WERI-Rb-1 (cell line): ENCODE results near the gene PHACTR1.

Experiments
- DNase-seq: peaks from one replicate; pipeline ENCODE4 v3.0.0-alpha.2; 2020
- H3K27ac ChIP-seq: fragments of 250-450 bp; sonication (Bioruptor Pico); 2 replicates; pipeline ENCODE4 v1.5.1; 2020; ENCODE audit warnings: mild to moderate bottlenecking, moderate library complexity
- H3K27me3 ChIP-seq: fragments of 250-450 bp; sonication (Bioruptor Pico); 2 replicates; pipeline ENCODE4 v1.5.1; 2021; ENCODE audit warnings: mild to moderate bottlenecking, low read depth, moderate library complexity; ENCODE audit not compliant: insufficient read depth, severe bottlenecking
- H3K36me3 ChIP-seq: fragments of 250-450 bp; sonication (Bioruptor Pico); 2 replicates; pipeline ENCODE4 v1.5.1; 2020; ENCODE audit warnings: mild to moderate bottlenecking, moderate library complexity
- H3K4me3 ChIP-seq: 2 replicates; pipeline ENCODE4 v1.5.1; 2011; ENCODE audit warnings: low read depth, mild to moderate bottlenecking, control low read depth, low read length
- H3K9me3 ChIP-seq: fragments of 250-450 bp; sonication (Bioruptor Pico); 2 replicates; pipeline ENCODE4 v1.5.1; 2021; ENCODE audit warnings: mild to moderate bottlenecking, moderate library complexity; ENCODE audit not compliant: severe bottlenecking
- TF ChIP-seq, protein P1 (sequence below): IDR thresholded peaks from 2 replicates; pipeline ENCODE4 v1.5.1; 2011; ENCODE audit warnings: low read depth, mild to moderate bottlenecking, control low read depth, inconsistent platforms, low read length

PHACTR1 gene

DNA sequence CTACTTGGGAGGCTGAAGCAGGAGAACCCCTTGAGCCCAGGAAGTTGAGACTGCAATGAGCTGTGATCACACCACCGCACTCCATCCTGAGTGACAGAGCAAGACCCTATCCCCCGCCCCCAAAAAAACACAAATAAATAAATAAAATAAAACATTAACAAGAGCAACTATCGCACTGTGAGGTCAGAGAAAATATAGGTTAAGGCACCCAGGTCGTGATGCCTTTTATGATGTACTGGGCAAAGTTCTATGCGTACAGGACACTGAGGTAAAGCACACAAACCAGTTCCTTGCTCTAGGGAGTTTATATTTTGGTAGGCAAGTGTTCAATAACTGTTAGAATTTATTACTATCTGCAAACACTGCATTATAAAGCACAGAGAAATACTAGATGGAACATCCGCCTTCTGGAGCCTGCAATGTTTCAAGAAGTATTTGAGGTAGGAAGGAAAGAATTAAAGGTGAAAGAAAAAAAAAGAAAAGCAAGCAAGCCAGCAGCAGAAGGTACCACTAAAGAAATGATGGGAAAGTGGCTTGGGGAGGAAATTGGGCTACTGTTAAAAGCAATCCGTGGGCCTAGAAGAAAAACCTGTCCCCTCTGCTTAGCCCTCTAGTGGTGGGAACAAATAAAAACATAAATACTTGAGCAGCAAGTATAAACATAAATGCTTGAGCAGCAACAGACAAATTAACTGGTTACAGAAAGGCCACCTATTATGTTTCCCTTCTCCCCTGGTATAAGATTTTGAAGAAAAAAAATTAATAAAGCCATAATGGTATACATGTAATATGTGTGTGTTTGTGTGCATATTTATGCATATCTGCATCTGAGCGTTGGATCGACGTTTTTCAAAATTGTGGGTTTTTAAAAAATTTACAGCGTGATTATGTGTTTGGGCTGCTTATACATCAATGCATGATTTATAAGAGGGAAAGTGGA, 128.0 kb downstream of the PHACTR1 start:
- TF ChIP-seq, protein P1, sequence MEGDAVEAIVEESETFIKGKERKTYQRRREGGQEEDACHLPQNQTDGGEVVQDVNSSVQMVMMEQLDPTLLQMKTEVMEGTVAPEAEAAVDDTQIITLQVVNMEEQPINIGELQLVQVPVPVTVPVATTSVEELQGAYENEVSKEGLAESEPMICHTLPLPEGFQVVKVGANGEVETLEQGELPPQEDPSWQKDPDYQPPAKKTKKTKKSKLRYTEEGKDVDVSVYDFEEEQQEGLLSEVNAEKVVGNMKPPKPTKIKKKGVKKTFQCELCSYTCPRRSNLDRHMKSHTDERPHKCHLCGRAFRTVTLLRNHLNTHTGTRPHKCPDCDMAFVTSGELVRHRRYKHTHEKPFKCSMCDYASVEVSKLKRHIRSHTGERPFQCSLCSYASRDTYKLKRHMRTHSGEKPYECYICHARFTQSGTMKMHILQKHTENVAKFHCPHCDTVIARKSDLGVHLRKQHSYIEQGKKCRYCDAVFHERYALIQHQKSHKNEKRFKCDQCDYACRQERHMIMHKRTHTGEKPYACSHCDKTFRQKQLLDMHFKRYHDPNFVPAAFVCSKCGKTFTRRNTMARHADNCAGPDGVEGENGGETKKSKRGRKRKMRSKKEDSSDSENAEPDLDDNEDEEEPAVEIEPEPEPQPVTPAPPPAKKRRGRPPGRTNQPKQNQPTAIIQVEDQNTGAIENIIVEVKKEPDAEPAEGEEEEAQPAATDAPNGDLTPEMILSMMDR = peak; percentile 84
- no peak for DNase-seq
- H3K36me3 ChIP-seq = no peaks in the 10 kb centered on the region
- no peak overlapping the region for H3K4me3 ChIP-seq
- no peaks in the 10 kb centered on the region for H3K27me3 ChIP-seq
- no peaks in the 10 kb centered on the region for H3K9me3 ChIP-seq
- no peak overlapping the region for H3K27ac ChIP-seq

DNA sequence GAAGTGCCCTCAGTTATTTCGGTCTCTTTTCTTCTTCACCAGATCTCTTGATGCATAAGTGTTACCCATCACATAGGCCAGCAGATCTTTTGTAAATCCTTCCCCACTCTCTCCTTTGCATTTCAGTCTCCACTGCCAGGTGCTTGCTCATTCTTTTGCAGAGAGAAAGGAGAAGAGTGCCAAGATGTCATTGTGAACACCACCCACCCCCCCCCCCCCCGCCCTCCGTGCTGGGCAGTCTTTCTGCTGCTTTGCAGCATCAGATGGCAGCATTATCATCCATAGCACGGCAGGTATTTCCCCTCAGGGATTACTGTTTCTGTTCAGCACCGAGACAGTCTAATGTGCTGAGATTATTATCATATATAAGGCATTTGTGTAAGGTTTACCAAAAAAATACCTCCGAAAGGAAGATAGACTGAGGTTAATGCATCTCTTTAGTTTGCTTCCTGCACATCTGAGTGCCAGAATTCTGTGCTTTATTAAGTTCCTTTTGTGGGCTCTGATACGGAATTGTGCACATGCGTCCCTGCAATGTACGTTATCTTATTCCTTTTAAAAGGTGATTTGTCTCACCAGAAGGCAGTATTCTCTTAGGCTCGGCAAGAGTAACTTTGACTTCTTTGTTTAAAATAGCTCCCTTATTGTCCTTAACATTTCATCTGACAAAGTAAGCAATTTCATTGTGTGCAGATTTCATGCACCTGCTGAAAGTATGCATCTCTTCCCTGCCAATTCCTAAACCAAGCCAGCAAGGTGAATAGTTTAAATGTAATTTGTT, 128.8 kb downstream of the PHACTR1 start:
- H3K9me3 ChIP-seq = no peaks in the 10 kb centered on the region
- TF ChIP-seq, protein P1 = no peak
- H3K27ac ChIP-seq = no peak overlapping the region
- no peaks in the 10 kb centered on the region for H3K27me3 ChIP-seq
- DNase-seq = no peak
- no peaks in the 10 kb centered on the region for H3K36me3 ChIP-seq
- no peak overlapping the region for H3K4me3 ChIP-seq

DNA sequence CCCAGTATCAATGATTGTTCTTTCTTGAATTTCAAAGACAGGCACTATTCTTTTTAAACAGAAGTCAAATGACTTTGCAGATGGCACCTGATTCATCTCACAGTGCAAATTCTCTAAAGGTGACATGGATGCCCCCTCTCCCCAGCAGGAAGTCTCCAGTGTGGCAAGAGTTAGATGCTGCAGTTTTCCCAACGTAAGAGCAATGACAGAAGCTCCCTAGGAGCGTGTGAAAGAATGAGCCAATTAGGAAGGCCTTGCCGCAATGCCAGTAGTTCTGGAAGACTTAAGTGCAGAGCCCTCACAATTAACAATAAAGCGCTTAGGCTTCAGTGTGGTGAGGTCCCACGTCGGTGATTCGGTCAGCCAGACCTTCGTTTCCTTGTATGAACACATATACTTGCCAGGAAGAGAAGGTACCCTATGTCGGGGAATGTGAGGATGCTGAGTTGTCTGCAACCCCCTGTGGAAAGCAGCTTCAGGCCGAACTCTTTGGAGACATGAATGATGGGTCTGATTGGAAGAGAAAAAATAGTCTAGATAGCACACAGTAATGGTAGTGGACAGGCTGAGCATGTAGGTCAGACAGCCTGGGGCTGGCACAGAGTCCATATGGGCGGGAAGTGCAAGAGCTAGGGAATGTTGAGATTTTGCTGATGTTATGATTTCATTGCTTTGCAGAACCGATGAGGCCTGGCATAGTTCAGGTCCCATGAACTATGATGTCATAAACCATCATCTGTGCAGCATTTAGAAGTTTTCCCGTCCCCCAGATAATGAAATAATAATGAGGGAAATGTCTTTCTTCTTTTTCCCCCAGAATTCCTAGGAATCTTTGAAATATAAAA, 132.6 kb downstream of the PHACTR1 start:
- no peak for DNase-seq
- Histone ChIP-seq H3K9me3 (no peaks in the 10 kb centered on the region), H3K4me3 (no peak overlapping the region), H3K27ac (no peak overlapping the region), H3K27me3 (no peaks in the 10 kb centered on the region), H3K36me3 (no peaks in the 10 kb centered on the region)
- TF ChIP-seq, protein P1 = no peak

DNA sequence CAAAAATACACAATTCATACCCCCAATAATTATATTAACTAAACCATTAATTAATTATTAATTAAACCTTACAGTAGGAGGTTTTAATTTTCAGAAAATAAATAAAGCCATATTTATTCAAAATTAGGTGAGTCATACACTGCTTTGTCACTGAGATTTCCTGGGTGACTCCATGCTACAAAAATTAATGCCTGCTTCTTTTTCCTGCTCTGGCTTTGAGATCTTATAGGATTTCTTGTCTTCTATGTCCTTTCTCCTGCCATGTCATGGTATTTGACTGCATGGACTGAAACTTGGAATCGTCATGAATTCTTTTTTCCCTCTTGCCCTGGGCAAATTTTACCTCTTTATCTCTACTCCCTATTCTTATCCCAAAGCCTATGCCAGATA, 133.2 kb downstream of the PHACTR1 start:
- Histone ChIP-seq H3K27me3 (no peaks in the 10 kb centered on the region), H3K36me3 (no peaks in the 10 kb centered on the region), H3K27ac (no peak overlapping the region), H3K9me3 (no peaks in the 10 kb centered on the region), H3K4me3 (no peak overlapping the region)
- no peak for DNase-seq
- TF ChIP-seq, protein P1 = no peak

DNA sequence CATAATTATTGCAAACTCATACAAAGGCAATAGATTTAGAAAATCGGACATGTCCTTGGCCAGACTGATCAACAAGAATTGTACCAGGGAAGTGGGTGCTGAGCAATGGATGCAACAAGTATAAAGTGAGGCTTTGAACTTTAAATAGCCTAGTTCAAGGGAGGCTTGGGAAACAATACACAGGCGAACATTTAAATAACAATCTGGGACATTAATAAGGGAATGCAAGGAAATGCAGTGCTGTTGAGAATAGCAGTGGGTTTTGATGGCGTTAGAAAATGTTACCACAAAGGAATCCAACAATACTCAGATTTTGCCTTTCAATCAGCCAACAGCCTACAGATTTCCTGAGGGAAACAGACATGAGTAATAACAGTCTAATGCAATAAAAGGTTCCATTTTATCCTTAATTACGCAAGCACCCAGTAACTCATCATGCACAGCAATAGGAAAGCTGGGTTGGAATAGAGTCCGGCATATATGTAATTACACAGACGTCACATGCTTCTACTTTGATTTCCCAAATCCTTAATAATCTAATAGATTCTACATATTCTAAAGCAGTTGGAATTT, 134.6 kb downstream of the PHACTR1 start:
- no peaks in the 10 kb centered on the region for H3K9me3 ChIP-seq
- TF ChIP-seq, protein P1 = no peak
- no peak overlapping the region for H3K4me3 ChIP-seq
- no peak overlapping the region for H3K27ac ChIP-seq
- DNase-seq = no peak
- no peaks in the 10 kb centered on the region for H3K27me3 ChIP-seq
- H3K36me3 ChIP-seq = no peaks in the 10 kb centered on the region
